CD4-positive, alpha-beta T cell treated with Interleukin-4 for 4 hours (primary cell): ENCODE results near the gene ZNF398.

Source experiments
- DNase-seq: peaks from one replicate; pipeline ENCODE4 v3.0.0-alpha.2; 2020

ZNF398 gene

GRCh38 chr7:149147752-149148653 is 750 bp downstream of the ZNF398 start:
- peak; percentile 58 for DNase-seq

- no peak for DNase-seq
Measured at GRCh38 chr7:149150981-149151380, 3.7 kb downstream of the ZNF398 start.

GRCh38 chr7:149153346-149153745 is 6.1 kb downstream of the ZNF398 start:
- DNase-seq = no peak

- no peak for DNase-seq
Measured at GRCh38 chr7:149154056-149154455, 6.8 kb downstream of the ZNF398 start.

DNA sequence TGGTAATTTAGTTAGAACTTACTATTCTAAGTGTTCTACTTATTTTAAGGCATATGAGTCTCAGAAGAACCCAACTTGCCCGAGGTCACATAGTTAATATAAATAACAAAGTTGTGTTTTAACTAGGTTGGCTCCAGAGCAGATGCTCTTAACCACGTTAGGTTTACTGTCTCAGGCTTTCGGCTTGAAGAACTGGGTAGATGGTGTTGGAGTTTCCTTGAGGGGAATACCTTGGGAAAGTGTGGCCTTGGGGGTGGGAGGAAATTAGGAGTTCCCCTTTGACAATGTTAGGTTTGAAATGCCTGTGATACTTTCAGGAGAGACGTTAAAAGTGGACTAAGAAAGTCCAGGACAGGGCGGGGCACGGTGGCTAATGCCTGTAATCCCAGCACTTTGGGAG is 9.6 kb downstream of the ZNF398 start:
- no peak for DNase-seq

DNA sequence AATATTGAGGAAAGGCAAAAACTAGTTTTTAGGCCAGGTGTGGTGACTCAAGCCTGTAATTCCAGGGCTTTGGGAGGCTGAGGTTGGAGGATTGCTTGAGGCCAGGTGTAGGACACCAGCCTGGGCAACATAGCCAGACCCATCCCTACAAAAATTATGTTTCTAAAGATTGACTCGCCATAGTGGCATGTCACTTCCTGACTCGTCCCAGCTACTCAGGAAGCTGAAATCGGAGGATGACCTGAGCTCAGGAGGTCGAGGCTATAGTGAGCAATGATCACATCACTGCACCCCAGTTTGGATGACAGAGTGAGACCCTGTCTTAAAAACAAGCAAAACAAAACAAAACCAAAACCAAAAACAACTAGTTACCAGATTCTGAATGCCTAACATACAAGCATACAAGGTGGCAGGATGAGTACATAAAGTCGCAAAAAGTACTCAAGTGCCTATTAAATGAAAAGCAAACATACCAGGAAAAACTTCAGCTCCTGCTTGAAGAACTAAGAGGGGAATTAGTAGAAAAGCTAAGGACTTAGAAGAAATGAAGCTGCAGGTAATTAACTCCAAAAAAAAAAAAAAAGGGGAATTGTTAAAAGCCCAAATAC is 14.1 kb downstream of the ZNF398 start:
- DNase-seq = no peak

- DNase-seq = no peak
Measured at GRCh38 chr7:149166142-149166541, 18.9 kb downstream of the ZNF398 start.

DNA sequence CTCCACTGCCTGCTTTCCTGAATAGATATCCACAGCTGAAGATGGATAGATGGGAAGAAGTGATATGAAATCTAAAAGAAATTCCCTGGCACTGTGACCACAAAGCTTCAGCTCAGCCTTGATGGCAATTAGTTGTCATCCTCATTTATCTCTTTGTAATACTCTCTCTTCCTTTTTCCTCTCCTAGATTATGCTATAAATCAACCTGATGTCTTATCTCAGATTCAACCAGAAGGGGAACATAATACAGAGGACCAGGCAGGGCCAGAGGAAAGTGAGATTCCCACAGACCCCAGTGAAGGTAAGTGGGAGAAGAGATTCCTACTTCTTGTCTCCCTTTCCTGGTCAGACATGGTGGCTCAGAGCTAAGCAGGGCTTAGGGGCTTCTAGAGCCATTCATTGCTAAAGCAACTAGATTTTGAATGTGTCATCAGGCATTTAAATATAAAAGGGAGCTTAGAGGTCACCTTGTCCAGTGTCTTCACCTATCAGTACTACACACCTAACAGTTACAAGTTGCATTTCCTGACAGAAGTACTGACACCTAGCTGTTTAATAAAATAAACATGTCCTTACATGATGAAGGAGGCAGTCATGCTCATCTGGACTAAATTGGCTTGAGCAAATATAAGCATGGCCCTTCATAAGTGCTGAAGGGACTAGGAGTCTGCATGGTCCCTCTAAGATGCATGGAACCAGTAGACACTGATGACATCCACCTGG is 19.5 kb downstream of the ZNF398 start:
- DNase-seq = no peak

DNA sequence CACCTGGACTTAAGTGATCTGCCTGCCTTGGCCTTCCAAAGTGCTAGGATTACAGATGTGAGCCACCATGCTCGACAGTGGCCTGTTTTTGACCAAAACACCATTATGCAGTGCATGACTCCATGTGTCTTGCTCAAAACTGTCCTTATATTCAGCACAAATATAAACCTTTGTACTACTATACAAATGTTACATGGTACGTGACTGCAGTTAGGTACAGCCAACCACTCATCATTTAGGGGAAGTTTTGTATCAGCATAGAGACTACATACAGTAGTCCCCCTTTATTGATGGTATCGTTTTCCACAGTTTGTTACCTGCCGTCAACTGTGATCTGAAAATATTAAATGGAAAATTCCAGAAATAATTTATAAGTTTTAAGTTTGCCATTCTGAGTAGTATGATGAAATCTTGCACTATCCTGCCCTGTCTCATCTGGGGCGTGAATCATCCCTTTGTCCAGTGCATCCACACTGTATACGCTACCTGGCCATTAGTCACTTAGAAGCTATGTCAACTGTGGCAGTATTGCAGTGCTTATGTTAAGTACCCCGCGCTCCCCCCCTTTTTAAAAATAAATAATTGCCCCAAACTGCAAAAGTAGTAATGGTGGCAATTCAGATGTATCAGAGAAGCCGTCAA is 24.8 kb downstream of the ZNF398 start:
- no peak for DNase-seq

DNA sequence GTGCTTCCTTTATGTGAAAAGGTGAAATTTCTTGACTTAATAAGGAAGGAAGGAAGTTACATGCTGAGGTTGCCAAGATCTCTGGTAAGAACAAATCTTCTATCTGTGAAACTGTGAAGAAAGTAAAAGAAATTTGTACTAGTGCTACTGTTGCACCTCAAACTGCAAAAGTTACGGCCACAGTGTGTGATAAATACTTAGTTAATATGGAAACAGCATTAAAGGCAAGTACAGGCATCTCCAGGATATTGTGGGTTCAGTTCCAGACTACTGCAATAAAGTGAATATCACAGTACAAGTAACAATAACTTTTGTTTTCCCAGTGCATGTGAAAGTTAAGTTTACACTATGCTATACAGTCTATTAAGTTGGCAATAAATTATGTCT is 25.3 kb downstream of the ZNF398 start:
- no peak for DNase-seq

GRCh38 chr7:149175150-149175549 is 27.9 kb downstream of the ZNF398 start:
- DNase-seq = no peak

- DNase-seq = no peak
Measured at GRCh38 chr7:149179241-149179640, 32.0 kb downstream of the ZNF398 start.

DNA sequence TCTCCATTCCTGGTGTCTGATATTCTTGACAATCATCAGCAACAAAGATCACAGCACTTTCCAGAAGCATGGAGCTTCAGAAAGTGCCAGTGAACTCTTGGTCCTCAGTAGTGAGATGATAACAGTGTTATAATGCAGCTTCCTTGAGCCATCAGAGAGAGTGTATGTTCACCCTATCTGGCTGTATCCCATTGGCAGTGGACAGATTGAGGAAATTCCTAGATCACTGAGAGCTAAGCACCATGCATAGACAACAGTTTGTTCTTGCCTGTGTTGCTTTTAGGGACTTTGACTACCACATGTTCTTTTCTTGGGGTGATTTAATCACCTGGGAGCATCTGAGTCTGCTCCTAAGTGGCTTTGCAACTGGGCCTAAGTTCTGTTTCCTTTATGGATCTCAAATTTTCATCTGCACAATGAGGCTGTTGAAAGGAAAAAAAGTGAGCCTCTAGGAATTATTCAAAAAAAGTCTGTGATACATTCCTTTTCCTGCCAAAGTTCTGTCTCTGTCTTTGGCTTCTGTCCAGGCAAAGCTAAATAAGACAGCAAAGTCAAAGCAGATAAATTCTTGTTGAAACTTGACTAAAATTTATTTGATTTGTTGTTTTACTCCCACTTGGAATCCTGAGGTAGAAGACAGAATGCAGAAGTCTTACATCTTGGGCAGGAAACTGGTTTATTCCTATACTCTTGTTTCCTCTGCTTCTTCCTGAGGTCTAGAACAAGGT is 33.6 kb downstream of the ZNF398 start:
- DNase-seq = no peak

GRCh38 chr7:149181450-149181790 is 34.2 kb downstream of the ZNF398 start:
- DNase-seq = no peak

DNA sequence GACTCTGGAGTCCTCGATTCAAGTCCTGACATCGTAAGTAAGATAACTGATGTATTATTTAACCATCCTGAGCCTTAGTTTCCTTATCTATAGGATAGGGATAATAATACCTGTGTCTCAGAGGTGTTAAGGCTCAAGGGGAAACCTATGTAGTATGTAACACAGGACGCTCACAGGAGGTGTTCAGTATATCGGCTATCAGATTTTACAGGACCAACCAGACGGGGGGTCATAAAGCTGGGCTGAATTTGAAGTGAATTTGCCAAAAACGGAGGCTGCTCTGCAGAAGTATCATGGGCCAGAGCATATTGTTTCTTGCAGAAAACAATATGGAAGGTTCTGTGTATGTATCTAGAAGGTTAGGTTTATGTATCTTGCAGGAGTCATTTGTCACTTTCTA is 37.0 kb downstream of the ZNF398 start:
- DNase-seq = no peak

GRCh38 chr7:149188213-149188612 is 41.0 kb downstream of the ZNF398 start:
- no peak for DNase-seq

- DNase-seq = no peak
Measured at GRCh38 chr7:149188637-149189259, 41.5 kb downstream of the ZNF398 start.

DNA sequence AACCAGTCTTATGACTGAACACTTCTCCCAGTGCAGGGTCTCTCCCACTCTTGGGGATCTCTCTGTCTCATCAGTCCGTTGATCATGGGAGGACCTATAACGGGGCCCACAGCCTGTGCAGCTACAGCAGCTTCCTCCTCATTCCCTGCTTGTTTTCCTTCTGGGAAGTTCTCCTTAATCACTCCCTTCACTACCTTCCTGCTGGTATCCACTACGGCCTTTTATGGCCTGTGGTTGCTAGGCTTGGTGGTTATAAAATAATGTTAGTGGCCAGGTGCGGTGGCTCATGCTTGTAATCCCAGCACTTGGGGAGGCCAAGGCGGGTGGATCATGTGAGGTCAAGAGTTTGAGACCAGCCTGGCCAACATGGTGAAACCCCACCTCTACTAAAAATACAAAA is 44.6 kb downstream of the ZNF398 start:
- DNase-seq = no peak

GRCh38 chr7:149194799-149195179 is 47.5 kb downstream of the ZNF398 start:
- DNase-seq = no peak

- DNase-seq = peak; percentile 72
Measured at GRCh38 chr7:149195180-149196150, 48.2 kb downstream of the ZNF398 start, which contains the start of gene ZNF282. ZNF282 (plus strand) TSS chr7:149195546; CDS start chr7:149195590, 44 bp downstream.

GRCh38 chr7:149196151-149196704 is 49.0 kb downstream of the ZNF398 start:
- DNase-seq = no peak
